HS-5 (cell line): Measurements from ENCODE around the gene PPP3R1.
"Not testable (repeated sequence)": the region's sequence is repeated elsewhere in the genome, so short reads cannot be mapped to it uniquely, and the experiment has no call there.

Source experiments
- DNase-seq: peaks from one replicate; pipeline ENCODE4 v3.0.0-alpha.2; 2012; ENCODE audit warnings: low read depth

PPP3R1 gene

GRCh38 chr2:68187329-68187728 lies 65.0 kb downstream of the PPP3R1 start:
- DNase-seq = no peak

GRCh38 chr2:68185541-68186164 lies 66.7 kb downstream of the PPP3R1 start:
- DNase-seq = no peak

GRCh38 chr2:68182902-68183301 lies 69.4 kb downstream of the PPP3R1 start:
- no peak for DNase-seq

- no peak for DNase-seq
Observed at GRCh38 chr2:68178954-68179627, 73.2 kb downstream of the PPP3R1 start.

- DNase-seq = no peak
Observed at GRCh38 chr2:68178432-68178831, 73.9 kb downstream of the PPP3R1 start.

- no peak for DNase-seq
Observed at GRCh38 chr2:68177541-68177940, 74.8 kb downstream of the PPP3R1 start.

- DNase-seq = no peak
Observed at GRCh38 chr2:68176657-68177056, 75.7 kb downstream of the PPP3R1 start.

GRCh38 chr2:68175210-68175609 lies 77.1 kb downstream of the PPP3R1 start:
- not testable (repeated sequence) for DNase-seq

GRCh38 chr2:68172990-68173700 lies 79.2 kb downstream of the PPP3R1 start:
- no peak for DNase-seq

GRCh38 chr2:68172521-68172920 lies 79.8 kb downstream of the PPP3R1 start:
- DNase-seq = no peak

GRCh38 chr2:68171684-68172083 lies 80.6 kb downstream of the PPP3R1 start:
- no peak for DNase-seq

GRCh38 chr2:68171146-68171545 lies 81.2 kb downstream of the PPP3R1 start:
- DNase-seq = no peak

- DNase-seq = no peak
Observed at GRCh38 chr2:68169308-68169707, 83.0 kb downstream of the PPP3R1 start.

- no peak for DNase-seq
Observed at GRCh38 chr2:68167186-68167585, 85.1 kb downstream of the PPP3R1 start.

- DNase-seq = no peak
Observed at GRCh38 chr2:68163641-68164040, 88.7 kb downstream of the PPP3R1 start.

GRCh38 chr2:68158134-68158447 lies 94.2 kb downstream of the PPP3R1 start:
- DNase-seq = no peak

GRCh38 chr2:68157402-68158133 lies 94.8 kb downstream of the PPP3R1 start, which contains the start of gene PNO1:
TSS of gene PNO1 (plus strand) at chr2:68157888. CDS start at chr2:68157935, 47 bp downstream.
- peak; percentile 94 for DNase-seq

- no peak for DNase-seq
Observed at GRCh38 chr2:68157002-68157401, 95.3 kb downstream of the PPP3R1 start.

- DNase-seq = no peak
Observed at GRCh38 chr2:68156419-68156818, 95.9 kb downstream of the PPP3R1 start.

GRCh38 chr2:68155618-68156017 lies 96.7 kb downstream of the PPP3R1 start:
- DNase-seq = no peak

GRCh38 chr2:68152681-68153347 lies 99.5 kb downstream of the PPP3R1 start:
- DNase-seq = no peak

GRCh38 chr2:68151037-68151436 lies 101.3 kb downstream of the PPP3R1 start:
- no peak for DNase-seq
